Hepatic stellate cell (primary cell): Measurements from ENCODE around the gene POLA2.
"Not testable (repeated sequence)": the region's sequence is repeated elsewhere in the genome, so short reads cannot be mapped to it uniquely, and the experiment has no call there.

Experiments used
- DNase-seq: peaks from one replicate; pipeline ENCODE4 v3.0.0; 2011; ENCODE audit warnings: low spot score

POLA2 gene

GRCh38 chr11:65330544-65330943 is 68.8 kb downstream of the POLA2 start:
- no peak for DNase-seq

- not testable (repeated sequence) for DNase-seq
Observed at GRCh38 chr11:65332591-65332990, 70.8 kb downstream of the POLA2 start.

DNA sequence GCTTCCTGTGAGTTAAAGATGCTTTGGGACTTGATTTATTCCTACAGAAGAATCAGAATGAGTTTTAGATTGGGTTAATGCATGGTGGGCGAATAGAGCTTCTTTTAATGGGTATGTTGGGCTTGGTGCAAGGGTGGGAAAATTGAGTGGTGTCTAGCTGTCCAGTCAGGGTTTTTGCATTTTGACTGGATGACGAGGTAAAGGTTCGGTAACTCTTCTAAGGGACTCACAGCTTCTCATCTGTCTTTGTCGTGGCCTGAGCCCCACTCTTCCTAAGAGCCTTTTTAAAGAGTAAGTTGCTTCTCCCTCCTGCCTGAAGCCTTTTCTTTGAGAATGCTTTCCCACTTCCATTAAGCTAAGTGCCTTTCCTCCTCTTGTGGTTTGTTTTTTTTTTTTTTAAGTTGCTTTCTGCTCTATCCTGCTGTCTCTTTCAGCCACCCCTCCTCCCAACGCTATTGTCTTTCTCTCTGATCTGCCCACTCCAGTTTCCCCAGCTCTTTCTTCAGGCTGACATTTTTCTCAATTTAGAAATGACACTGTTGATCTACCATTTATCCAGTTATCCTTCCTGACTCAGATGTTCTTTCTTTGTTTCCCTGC is 73.0 kb downstream of the POLA2 start:
- DNase-seq, result no peak

- no peak for DNase-seq
Observed at GRCh38 chr11:65338676-65339075, 76.9 kb downstream of the POLA2 start.

GRCh38 chr11:65340226-65340625 is 78.5 kb downstream of the POLA2 start:
- no peak for DNase-seq

DNA sequence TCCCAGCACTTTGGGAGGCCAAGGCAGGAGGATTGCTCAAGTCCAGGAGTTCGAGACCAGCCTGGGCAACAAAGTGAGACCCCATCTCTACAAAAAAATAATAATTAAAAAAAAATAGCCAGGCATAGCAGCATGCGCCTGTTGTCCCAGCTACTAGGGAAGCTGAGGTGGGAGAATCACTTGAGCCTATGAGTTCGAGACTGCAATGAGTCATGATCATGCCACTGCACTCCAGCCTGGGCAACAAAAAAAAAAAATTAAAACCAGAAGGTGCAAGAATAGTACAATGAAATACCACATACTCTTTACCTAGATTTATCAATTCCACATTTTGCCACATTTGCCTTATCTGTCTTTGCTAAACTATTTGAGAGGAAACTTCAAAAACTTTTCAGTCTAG is 80.1 kb downstream of the POLA2 start:
- no peak for DNase-seq
